A673 (cell line): ENCODE data around the gene ATL1.

ENCODE experiments used
- EZH2 ChIP-seq: fragments of 200-600 bp; sonication (generic); IDR thresholded peaks from 2 replicates; pipeline ENCODE4 v1.6.1; 2017; ENCODE audit warnings: borderline replicate concordance, low read depth, mild to moderate bottlenecking, mixed read lengths, antibody characterized with exemption, low read length; ENCODE audit not compliant: poor library complexity, severe bottlenecking
- TF ChIP-seq, protein P1 (sequence below): fragments of 300-800, 200-600 bp; sonication (generic); conservative IDR thresholded peaks from 2 replicates; pipeline ENCODE4 v1.5.1; 2017; ENCODE audit warnings: low read depth, mild to moderate bottlenecking, antibody characterized with exemption, low read length, moderate library complexity, mixed read lengths

GRCh38 chr14:50599700-50600444 is 39.9 kb downstream of the ATL1 start:
- TF ChIP-seq, protein P1, sequence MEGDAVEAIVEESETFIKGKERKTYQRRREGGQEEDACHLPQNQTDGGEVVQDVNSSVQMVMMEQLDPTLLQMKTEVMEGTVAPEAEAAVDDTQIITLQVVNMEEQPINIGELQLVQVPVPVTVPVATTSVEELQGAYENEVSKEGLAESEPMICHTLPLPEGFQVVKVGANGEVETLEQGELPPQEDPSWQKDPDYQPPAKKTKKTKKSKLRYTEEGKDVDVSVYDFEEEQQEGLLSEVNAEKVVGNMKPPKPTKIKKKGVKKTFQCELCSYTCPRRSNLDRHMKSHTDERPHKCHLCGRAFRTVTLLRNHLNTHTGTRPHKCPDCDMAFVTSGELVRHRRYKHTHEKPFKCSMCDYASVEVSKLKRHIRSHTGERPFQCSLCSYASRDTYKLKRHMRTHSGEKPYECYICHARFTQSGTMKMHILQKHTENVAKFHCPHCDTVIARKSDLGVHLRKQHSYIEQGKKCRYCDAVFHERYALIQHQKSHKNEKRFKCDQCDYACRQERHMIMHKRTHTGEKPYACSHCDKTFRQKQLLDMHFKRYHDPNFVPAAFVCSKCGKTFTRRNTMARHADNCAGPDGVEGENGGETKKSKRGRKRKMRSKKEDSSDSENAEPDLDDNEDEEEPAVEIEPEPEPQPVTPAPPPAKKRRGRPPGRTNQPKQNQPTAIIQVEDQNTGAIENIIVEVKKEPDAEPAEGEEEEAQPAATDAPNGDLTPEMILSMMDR: peak; percentile 80
- no peak for TF ChIP-seq EZH2
